Panc1 (cell line): ENCODE data around the gene MTREX.

Experiments used
- TCF7L2 ChIP-seq: IDR thresholded peaks from 2 replicates; pipeline ENCODE4 v1.6.1; 2011; ENCODE audit warnings: mild to moderate bottlenecking, low read depth, low read length, inconsistent platforms
- TF ChIP-seq, protein P1 (sequence below): fragments of 450-650 bp; IDR thresholded peaks from 2 replicates; pipeline ENCODE4 v1.5.1; 2017; ENCODE audit warnings: mild to moderate bottlenecking

- TF ChIP-seq, protein P1, sequence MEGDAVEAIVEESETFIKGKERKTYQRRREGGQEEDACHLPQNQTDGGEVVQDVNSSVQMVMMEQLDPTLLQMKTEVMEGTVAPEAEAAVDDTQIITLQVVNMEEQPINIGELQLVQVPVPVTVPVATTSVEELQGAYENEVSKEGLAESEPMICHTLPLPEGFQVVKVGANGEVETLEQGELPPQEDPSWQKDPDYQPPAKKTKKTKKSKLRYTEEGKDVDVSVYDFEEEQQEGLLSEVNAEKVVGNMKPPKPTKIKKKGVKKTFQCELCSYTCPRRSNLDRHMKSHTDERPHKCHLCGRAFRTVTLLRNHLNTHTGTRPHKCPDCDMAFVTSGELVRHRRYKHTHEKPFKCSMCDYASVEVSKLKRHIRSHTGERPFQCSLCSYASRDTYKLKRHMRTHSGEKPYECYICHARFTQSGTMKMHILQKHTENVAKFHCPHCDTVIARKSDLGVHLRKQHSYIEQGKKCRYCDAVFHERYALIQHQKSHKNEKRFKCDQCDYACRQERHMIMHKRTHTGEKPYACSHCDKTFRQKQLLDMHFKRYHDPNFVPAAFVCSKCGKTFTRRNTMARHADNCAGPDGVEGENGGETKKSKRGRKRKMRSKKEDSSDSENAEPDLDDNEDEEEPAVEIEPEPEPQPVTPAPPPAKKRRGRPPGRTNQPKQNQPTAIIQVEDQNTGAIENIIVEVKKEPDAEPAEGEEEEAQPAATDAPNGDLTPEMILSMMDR = no peak
- TF ChIP-seq TCF7L2 = no peak
Observed at GRCh38 chr5:55345327-55345726, 37.5 kb downstream of the MTREX start.
